Osteoblast (primary cell): ENCODE measurements around the gene ARHGEF16. TPM values are rescaled to one million over a fixed set of nuclear protein-coding genes. Genes with fewer than 3 reads are reported as not detected.

Experiments used
- DNase-seq: peaks from one replicate; pipeline ENCODE4 v3.0.0; 2011; ENCODE audit warnings: low spot score, mixed read lengths; ENCODE audit not compliant: insufficient read length; ENCODE audit errors: missing footprints
- H2AFZ ChIP-seq: 2 replicates; pipeline ENCODE4 v1.6.0; 2011; ENCODE audit warnings: mild to moderate bottlenecking, low read length
- H3K27ac ChIP-seq: 2 replicates; pipeline ENCODE4 v1.5.1; 2011; ENCODE audit warnings: mild to moderate bottlenecking, low read depth, low read length, moderate library complexity
- H3K27me3 ChIP-seq: 2 replicates; pipeline ENCODE4 v1.6.0; 2012; ENCODE audit warnings: mild to moderate bottlenecking, control low read depth, inconsistent platforms, low read length, moderate library complexity; ENCODE audit not compliant: insufficient read depth
- H3K36me3 ChIP-seq: 2 replicates; pipeline ENCODE4 v1.5.1; 2011; ENCODE audit warnings: mild to moderate bottlenecking, low read length, control low read depth, moderate library complexity; ENCODE audit not compliant: insufficient read depth
- H3K4me1 ChIP-seq: 2 replicates; pipeline ENCODE4 v1.5.1; 2011; ENCODE audit warnings: mild to moderate bottlenecking, low read length, control low read depth, moderate library complexity; ENCODE audit not compliant: insufficient read depth
- H3K4me2 ChIP-seq: 2 replicates; pipeline ENCODE4 v1.6.0; 2011; ENCODE audit warnings: mild to moderate bottlenecking, low read length; ENCODE audit not compliant: insufficient read depth
- H3K4me3 ChIP-seq: fragments of 200-600 bp; sonication (generic); 3 replicates; pipeline ENCODE4 v1.5.1; 2012; ENCODE audit warnings: mild to moderate bottlenecking, low read length, inconsistent platforms; ENCODE audit not compliant: insufficient read depth
- H3K79me2 ChIP-seq: 2 replicates; pipeline ENCODE4 v1.6.0; 2012; ENCODE audit warnings: mild to moderate bottlenecking, low read length, control low read depth, inconsistent platforms; ENCODE audit not compliant: insufficient read depth
- H3K9me3 ChIP-seq: 2 replicates; pipeline ENCODE4 v1.5.1; 2011; ENCODE audit warnings: low read depth, low read length, control low read depth
- H4K20me1 ChIP-seq: 2 replicates; pipeline ENCODE4 v1.6.0; 2012; ENCODE audit warnings: mild to moderate bottlenecking, low read length, control low read depth; ENCODE audit not compliant: insufficient read depth
- CTCF ChIP-seq: IDR thresholded peaks from 2 replicates; pipeline ENCODE4 v1.5.1; 2011; ENCODE audit warnings: mild to moderate bottlenecking, low read depth, low read length, moderate library complexity; ENCODE audit errors: extremely low read depth
- total RNA-seq: library from RNA; depleted of rRNA; stranded (reverse); fragments of >200 nt; gene quantifications from 2 replicates; pipeline ENCODE4 v1.2.3, GENCODE V29; 2012

Gene ARHGEF16
- total RNA-seq, 1 donor: not detected

- peak; percentile 52 for DNase-seq
- Histone ChIP-seq H3K27ac (no peak overlapping the region), H3K36me3 (peaks cover 2% of the 10 kb centered on the region), H3K4me2 (no peak overlapping the region), H3K27me3 (no peaks in the 10 kb centered on the region), H4K20me1 (no peaks in the 10 kb centered on the region), H3K79me2 (no peaks in the 10 kb centered on the region), H3K4me3 (no peak overlapping the region), H3K9me3 (no peaks in the 10 kb centered on the region), H3K4me1 (no peaks in the 10 kb centered on the region), H2AFZ (no peak overlapping the region)
- no peak for TF ChIP-seq CTCF
Observed at GRCh38 chr1:3428899-3429298, 25.6 kb upstream of the ARHGEF16 start.

DNA sequence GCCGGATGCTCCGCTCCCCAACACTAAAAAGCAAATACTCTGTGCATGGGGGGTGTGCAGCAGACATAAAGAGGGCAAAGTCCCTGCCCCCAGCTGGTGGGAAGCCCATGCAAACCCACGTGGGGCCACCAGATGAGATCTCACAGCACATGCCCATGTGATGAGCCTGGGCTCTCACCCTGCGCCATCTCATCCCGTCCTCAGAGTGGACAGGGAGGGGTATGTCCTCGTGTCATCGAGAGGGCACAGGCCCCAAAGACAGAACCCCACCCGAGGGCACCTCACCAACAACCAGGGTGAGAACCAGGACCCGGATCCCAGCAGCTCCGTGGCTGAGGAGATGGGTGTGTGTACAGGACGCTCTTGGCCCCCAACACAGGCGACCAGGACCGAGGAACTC is 25.1 kb upstream of the ARHGEF16 start:
- H2AFZ ChIP-seq: no peak overlapping the region
- no peak for TF ChIP-seq CTCF
- no peak overlapping the region for H3K4me2 ChIP-seq
- no peaks in the 10 kb centered on the region for H3K79me2 ChIP-seq
- no peak overlapping the region for H3K4me3 ChIP-seq
- no peak overlapping the region for H3K27ac ChIP-seq
- H3K36me3 ChIP-seq: peaks cover 2% of the 10 kb centered on the region
- no peaks in the 10 kb centered on the region for H4K20me1 ChIP-seq
- H3K4me1 ChIP-seq: no peaks in the 10 kb centered on the region
- peak; percentile 31 for DNase-seq
- no peaks in the 10 kb centered on the region for H3K27me3 ChIP-seq
- no peaks in the 10 kb centered on the region for H3K9me3 ChIP-seq

DNA sequence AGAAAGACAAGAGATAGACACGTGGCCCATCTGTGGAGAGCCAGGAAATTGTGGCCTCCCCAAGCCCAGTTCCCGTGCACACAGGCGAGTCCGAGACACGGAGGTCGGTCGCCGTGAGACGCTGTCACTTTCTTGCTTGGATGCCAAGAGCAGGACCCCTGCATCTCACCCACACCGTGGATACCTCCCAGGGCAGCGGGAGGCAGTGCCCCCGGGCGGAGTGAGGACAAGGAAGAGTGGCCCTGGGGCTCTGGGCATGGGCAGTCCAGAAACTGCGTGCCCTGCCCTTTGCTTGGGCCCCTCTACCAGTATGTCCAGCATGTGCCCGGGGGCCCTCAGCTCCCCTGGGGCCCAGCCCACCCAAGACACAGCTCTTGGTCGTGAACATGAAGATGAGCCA is 24.7 kb upstream of the ARHGEF16 start:
- peak; percentile 36 for DNase-seq
- Histone ChIP-seq H3K36me3 (peaks cover 2% of the 10 kb centered on the region), H3K4me2 (no peak overlapping the region), H4K20me1 (no peaks in the 10 kb centered on the region), H3K9me3 (no peaks in the 10 kb centered on the region), H2AFZ (no peak overlapping the region), H3K79me2 (no peaks in the 10 kb centered on the region), H3K4me1 (no peaks in the 10 kb centered on the region), H3K4me3 (no peak overlapping the region), H3K27ac (no peak overlapping the region), H3K27me3 (no peaks in the 10 kb centered on the region)
- no peak for TF ChIP-seq CTCF

GRCh38 chr1:3430406-3430805 is 24.1 kb upstream of the ARHGEF16 start:
- no peaks in the 10 kb centered on the region for H3K4me1 ChIP-seq
- H3K4me2 ChIP-seq: no peak overlapping the region
- H3K4me3 ChIP-seq: no peak overlapping the region
- H2AFZ ChIP-seq: no peak overlapping the region
- H4K20me1 ChIP-seq: no peaks in the 10 kb centered on the region
- no peak for TF ChIP-seq CTCF
- no peak for DNase-seq
- H3K36me3 ChIP-seq: peaks cover 2% of the 10 kb centered on the region
- H3K79me2 ChIP-seq: no peaks in the 10 kb centered on the region
- H3K27ac ChIP-seq: no peak overlapping the region
- no peaks in the 10 kb centered on the region for H3K9me3 ChIP-seq
- H3K27me3 ChIP-seq: no peaks in the 10 kb centered on the region
